HepG2 (cell line): ENCODE data around the gene AKAP12. TPM values are rescaled to one million over a fixed set of nuclear protein-coding genes. Genes with fewer than 3 reads are reported as not detected.

Experiments used
- ARHGAP35 ChIP-seq: sonication (generic); formaldehyde crosslinking; IDR thresholded peaks from 2 replicates; pipeline ENCODE4 v1.9.0; 2022; ENCODE audit warnings: mild to moderate bottlenecking, inconsistent platforms, moderate library complexity, missing genetic modification reagents, borderline replicate concordance
- CBX2 ChIP-seq, 2 experiments: fragments of 200-600 bp in 1 of 2; sonication (generic); formaldehyde crosslinking in 1 of 2; IDR thresholded peaks; 2 replicates each; pipeline versions ENCODE4 v1.7.0 to v1.8.1; 2018 to 2022; ENCODE audit warnings: low read depth in 2 of 2, low read length in 1 of 2, mild to moderate bottlenecking in 1 of 2, missing genetic modification reagents in 1 of 2
- CHD2 ChIP-seq: IDR thresholded peaks from 2 replicates; pipeline ENCODE4 v1.6.1; 2011; ENCODE audit warnings: low read depth, low read length, improper control_type of control experiment
- EZH2 ChIP-seq: conservative IDR thresholded peaks from 2 replicates; pipeline ENCODE4 v1.6.1; 2012; ENCODE audit warnings: mild to moderate bottlenecking, low read depth, low read length, moderate library complexity
- GATAD2A ChIP-seq: IDR thresholded peaks from 2 replicates; pipeline ENCODE4 v1.6.1; 2016
- HINFP ChIP-seq: sonication (generic); formaldehyde crosslinking; IDR thresholded peaks from 2 replicates; pipeline ENCODE4 v1.4.0; 2020; ENCODE audit warnings: low read depth, mild to moderate bottlenecking, missing genetic modification reagents
- IKZF4 ChIP-seq: sonication (generic); formaldehyde crosslinking; IDR thresholded peaks from 2 replicates; pipeline ENCODE4 v1.5.1; 2020; ENCODE audit warnings: borderline replicate concordance, mild to moderate bottlenecking, low read depth, missing genetic modification reagents; ENCODE audit errors: not compliant biosample characterization
- MBD4 ChIP-seq: IDR thresholded peaks from 2 replicates; pipeline ENCODE4 v1.6.1; 2012; ENCODE audit warnings: low read length, inconsistent platforms, borderline replicate concordance
- NKX3-1 ChIP-seq: sonication (generic); formaldehyde crosslinking; IDR thresholded peaks from 2 replicates; pipeline ENCODE4 v1.5.0; 2020; ENCODE audit warnings: missing genetic modification reagents
- POLR2AphosphoS5 ChIP-seq: IDR thresholded peaks from 2 replicates; pipeline ENCODE4 v1.6.1; 2012; ENCODE audit warnings: low read depth, low read length
- RBM22 ChIP-seq: fragments of 200-400 bp; formaldehyde crosslinking; optimal IDR thresholded peaks from 2 replicates; pipeline ENCODE3; 2017; ENCODE audit warnings: mild to moderate bottlenecking, low read length, moderate library complexity
- SETDB1 ChIP-seq: sonication (generic); formaldehyde crosslinking; IDR thresholded peaks from 2 replicates; pipeline ENCODE4 v1.5.1; 2020; ENCODE audit warnings: missing genetic modification reagents, mild to moderate bottlenecking, borderline replicate concordance
- SNAPC2 ChIP-seq: sonication (generic); formaldehyde crosslinking; IDR thresholded peaks from 2 replicates; pipeline ENCODE4 v1.8.1; 2022; ENCODE audit warnings: mild to moderate bottlenecking, missing genetic modification reagents
- SRSF1 ChIP-seq: fragments of 200-400 bp; formaldehyde crosslinking; optimal IDR thresholded peaks from 2 replicates; pipeline ENCODE3; 2017; ENCODE audit warnings: mild to moderate bottlenecking, low read depth, low read length, moderate library complexity
- SRSF4 ChIP-seq: fragments of 200-400 bp; formaldehyde crosslinking; IDR thresholded peaks from one replicate; pipeline ENCODE4 v1.6.1; 2018; ENCODE audit warnings: mild to moderate bottlenecking, low read depth, low read length, moderate library complexity; ENCODE audit not compliant: poor library complexity, severe bottlenecking
- SYNCRIP ChIP-seq: fragments of 200-400 bp; formaldehyde crosslinking; IDR thresholded peaks from 2 replicates; pipeline ENCODE4 v1.6.1; 2018; ENCODE audit warnings: mild to moderate bottlenecking, low read depth, low read length; ENCODE audit not compliant: insufficient read depth
- TCF7L2 ChIP-seq: IDR thresholded peaks from 2 replicates; pipeline ENCODE4 v1.6.1; 2011; ENCODE audit warnings: mild to moderate bottlenecking, low read depth, low read length, moderate library complexity
- TOE1 ChIP-seq: sonication (generic); formaldehyde crosslinking; IDR thresholded peaks from 2 replicates; pipeline ENCODE4 v1.4.0; 2020; ENCODE audit warnings: mild to moderate bottlenecking, missing genetic modification reagents
- ZFP91 ChIP-seq: sonication (generic); formaldehyde crosslinking; IDR thresholded peaks from 2 replicates; pipeline ENCODE4 v1.9.0; 2022; ENCODE audit warnings: missing genetic modification reagents, mild to moderate bottlenecking, borderline replicate concordance
- ZNF251 ChIP-seq: sonication (generic); formaldehyde crosslinking; IDR thresholded peaks from 2 replicates; pipeline ENCODE4 v1.9.0; 2021; ENCODE audit warnings: mild to moderate bottlenecking, missing genetic modification reagents
- ZNF282 ChIP-seq: fragments of 450-650 bp; IDR thresholded peaks from 2 replicates; pipeline ENCODE4 v1.6.1; 2018; ENCODE audit not compliant: partially characterized antibody
- ZNF44 ChIP-seq: sonication (generic); formaldehyde crosslinking; IDR thresholded peaks from 2 replicates; pipeline ENCODE4 v1.5.1; 2020; ENCODE audit warnings: mild to moderate bottlenecking, missing genetic modification reagents
- ZNF597 ChIP-seq: sonication (generic); formaldehyde crosslinking; IDR thresholded peaks from 2 replicates; pipeline ENCODE4 v1.5.0; 2020; ENCODE audit warnings: missing genetic modification reagents
- ZNF800 ChIP-seq: sonication (generic); formaldehyde crosslinking; IDR thresholded peaks from 2 replicates; pipeline ENCODE4 v1.4.0; 2020; ENCODE audit warnings: missing genetic modification reagents
- polyA plus RNA-seq, 8 experiments: library from polyadenylated mRNA; depleted of rRNA in 3 of 8; stranded (reverse) in 7 of 8; unstranded in 1 of 8; fragments of >200 nt; fragmentation: Illumina TruSeq in 4 of 8; extraction: Trizol in 4 of 8; gene quantifications; 2 replicates each; pipeline versions ENCODE4 v1.2.1 to v1.2.3, GENCODE V29; 2011 to 2016; ENCODE audit warnings: low read depth in 4 of 8, missing spikeins in 1 of 8, mixed read lengths in 1 of 8; ENCODE audit not compliant: insufficient read depth in 1 of 8
- total RNA-seq, 5 experiments: library from RNA; depleted of rRNA; stranded (reverse); fragments of >200 nt; fragmentation: Illumina TruSeq; extraction: Trizol; gene quantifications; 2 replicates each; pipeline ENCODE4 v1.2.3, GENCODE V29; 2016; ENCODE audit warnings: low read depth in 1 of 5

Gene AKAP12
- total and polyA plus RNA-seq, 2 of the 13 experiments (the other 11 are each of a cell fraction or from before 2014, with no cell fraction given), result 10.6 to 19.0 TPM

GRCh38 chr6:151323791-151324487, 84.2 kb downstream of the AKAP12 start (continued):
- TF ChIP-seq IKZF4 (CRISPR knock-in tag) (peak; percentile 53), RBM22 (no peak), CHD2 (no peak), SRSF4 (no peak), ZNF44 (CRISPR knock-in tag) (peak; percentile 91), NKX3-1 (CRISPR knock-in tag) (no peak), SYNCRIP (no peak), ZNF251 (CRISPR knock-in tag) (0 out of 2 replicates have a peak, but pooled peaks have one; percentile 75), ZNF597 (CRISPR knock-in tag) (no peak), GATAD2A (CRISPR knock-in tag) (peak; percentile 35; the same call in 1 of the 2 replicates), EZH2 (no peak), CBX2 (IDR thresholded peaks at IDR 0.05; ENCODE audit: low read depth, low read length) (no peak), CBX2 (CRISPR knock-in tag; IDR thresholded peaks at IDR 0.05; ENCODE audit: low read depth) (no peak), TCF7L2 (no peak), HINFP (CRISPR knock-in tag) (no peak), SRSF1 (no peak), SETDB1 (CRISPR knock-in tag) (no peak), ARHGAP35 (no peak), ZFP91 (CRISPR knock-in tag) (peak; percentile 71), MBD4 (no peak), POLR2AphosphoS5 (no peak), TOE1 (CRISPR knock-in tag) (no peak), ZNF282 (no peak), ZNF800 (CRISPR knock-in tag) (no peak), SNAPC2 (CRISPR knock-in tag) (no peak)
